Chondrocyte (in vitro differentiated cells): Measurements from ENCODE around the gene HPSE2. TPM values are rescaled to one million over a fixed set of nuclear protein-coding genes. Genes with fewer than 3 reads are reported as not detected.

Source experiments
- DNase-seq: peaks from one replicate; pipeline ENCODE4 v3.0.0; 2021; ENCODE audit warnings: mixed read lengths, low spot score
- H3K27ac Mint-ChIP-seq: one replicate; pipeline ENCODE4 v1.8.0; 2021; ENCODE audit warnings: mild to moderate bottlenecking, moderate library complexity, mixed read lengths; ENCODE audit not compliant: unreplicated experiment
- H3K27me3 Mint-ChIP-seq: 2 replicates; pipeline ENCODE4 v1.8.0; 2021; ENCODE audit warnings: low read depth, mixed read lengths
- H3K36me3 Mint-ChIP-seq: 2 replicates; pipeline ENCODE4 v1.8.0; 2021; ENCODE audit warnings: low read depth, mixed read lengths
- H3K4me1 Mint-ChIP-seq: 2 replicates; pipeline ENCODE4 v1.8.0; 2021; ENCODE audit warnings: low read depth, mild to moderate bottlenecking, mixed read lengths
- H3K4me3 Mint-ChIP-seq: one replicate; pipeline ENCODE4 v1.8.0; 2021; ENCODE audit warnings: mild to moderate bottlenecking, moderate library complexity, mixed read lengths; ENCODE audit not compliant: unreplicated experiment
- H3K9me3 Mint-ChIP-seq: 2 replicates; pipeline ENCODE4 v1.8.0; 2021; ENCODE audit warnings: low read depth, mixed read lengths
- total RNA-seq: library from RNA; stranded (reverse); gene quantifications from 3 replicates; pipeline ENCODE4 v1.2.1, GENCODE V29; 2021
- TF ChIP-seq, protein P1 (sequence below): fragments of 200-600 bp; sonication (generic); IDR thresholded peaks from 2 replicates; pipeline ENCODE4 v1.5.0; 2021; ENCODE audit warnings: antibody characterized with exemption, mild to moderate bottlenecking, moderate library complexity

The HPSE2 gene
- total RNA-seq, 1 donor from 2014 or later = not detected

DNA sequence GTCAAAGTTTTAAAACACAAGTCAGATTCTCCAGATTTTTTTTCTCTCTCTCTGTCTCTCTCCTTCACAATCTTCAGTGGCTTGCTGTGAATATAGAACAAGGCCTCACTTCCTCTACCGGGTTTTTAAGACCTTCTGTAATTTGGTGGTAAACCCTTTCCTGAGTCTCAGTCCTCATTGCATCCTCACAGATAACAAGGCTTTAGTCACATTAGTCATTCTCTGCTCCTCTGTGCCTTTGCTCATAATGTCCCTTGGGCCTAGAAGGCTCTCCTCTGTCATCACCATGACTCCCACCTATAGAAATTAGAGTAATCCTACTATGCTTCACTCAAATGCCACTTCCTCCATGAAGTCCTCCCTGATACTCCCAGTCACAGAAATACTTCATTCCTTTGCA is 616.2 kb downstream of the HPSE2 start:
- Mint-ChIP-seq H3K36me3 (no peaks in the 10 kb centered on the region), H3K27ac (no peak overlapping the region), H3K9me3 (no peaks in the 10 kb centered on the region), H3K4me1 (no peaks in the 10 kb centered on the region), H3K4me3 (no peak overlapping the region), H3K27me3 (peaks cover 2% of the 10 kb centered on the region)
- TF ChIP-seq, protein P1, sequence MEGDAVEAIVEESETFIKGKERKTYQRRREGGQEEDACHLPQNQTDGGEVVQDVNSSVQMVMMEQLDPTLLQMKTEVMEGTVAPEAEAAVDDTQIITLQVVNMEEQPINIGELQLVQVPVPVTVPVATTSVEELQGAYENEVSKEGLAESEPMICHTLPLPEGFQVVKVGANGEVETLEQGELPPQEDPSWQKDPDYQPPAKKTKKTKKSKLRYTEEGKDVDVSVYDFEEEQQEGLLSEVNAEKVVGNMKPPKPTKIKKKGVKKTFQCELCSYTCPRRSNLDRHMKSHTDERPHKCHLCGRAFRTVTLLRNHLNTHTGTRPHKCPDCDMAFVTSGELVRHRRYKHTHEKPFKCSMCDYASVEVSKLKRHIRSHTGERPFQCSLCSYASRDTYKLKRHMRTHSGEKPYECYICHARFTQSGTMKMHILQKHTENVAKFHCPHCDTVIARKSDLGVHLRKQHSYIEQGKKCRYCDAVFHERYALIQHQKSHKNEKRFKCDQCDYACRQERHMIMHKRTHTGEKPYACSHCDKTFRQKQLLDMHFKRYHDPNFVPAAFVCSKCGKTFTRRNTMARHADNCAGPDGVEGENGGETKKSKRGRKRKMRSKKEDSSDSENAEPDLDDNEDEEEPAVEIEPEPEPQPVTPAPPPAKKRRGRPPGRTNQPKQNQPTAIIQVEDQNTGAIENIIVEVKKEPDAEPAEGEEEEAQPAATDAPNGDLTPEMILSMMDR = no peak
- no peak for DNase-seq

DNA sequence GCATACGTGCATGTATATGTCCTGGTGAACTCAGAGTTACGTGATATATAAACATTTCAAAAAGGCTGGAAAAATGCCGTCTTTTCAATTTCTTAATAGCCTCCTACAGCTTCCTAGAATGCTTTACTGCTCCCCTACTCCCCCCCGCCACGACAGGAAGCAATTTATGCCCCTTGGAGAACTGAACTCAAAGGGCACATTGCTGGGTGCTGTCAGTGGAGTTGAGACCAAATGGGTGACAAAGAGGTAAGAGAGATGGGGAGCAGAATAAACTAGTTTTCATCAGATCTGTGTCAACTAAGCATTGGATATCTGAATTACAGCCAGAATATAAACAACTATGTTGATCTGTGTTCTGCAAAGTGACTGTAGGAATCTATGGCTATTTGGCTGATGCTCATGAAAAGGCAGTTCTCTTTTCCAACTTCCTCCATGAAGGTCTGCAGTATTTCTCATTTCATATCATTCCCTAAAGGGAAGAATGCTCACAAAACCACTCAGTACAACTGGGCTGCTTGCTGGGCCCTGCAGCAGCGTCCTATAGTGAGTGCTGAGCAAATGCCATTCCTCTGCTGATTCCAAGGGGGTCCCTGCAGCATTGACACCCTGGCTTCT is 617.6 kb downstream of the HPSE2 start:
- H3K9me3 Mint-ChIP-seq = no peaks in the 10 kb centered on the region
- H3K27me3 Mint-ChIP-seq = peaks cover 4% of the 10 kb centered on the region
- no peak overlapping the region for H3K4me3 Mint-ChIP-seq
- H3K36me3 Mint-ChIP-seq = no peaks in the 10 kb centered on the region
- no peak overlapping the region for H3K27ac Mint-ChIP-seq
- H3K4me1 Mint-ChIP-seq = no peaks in the 10 kb centered on the region
- DNase-seq = no peak
- TF ChIP-seq, protein P1 = no peak

DNA sequence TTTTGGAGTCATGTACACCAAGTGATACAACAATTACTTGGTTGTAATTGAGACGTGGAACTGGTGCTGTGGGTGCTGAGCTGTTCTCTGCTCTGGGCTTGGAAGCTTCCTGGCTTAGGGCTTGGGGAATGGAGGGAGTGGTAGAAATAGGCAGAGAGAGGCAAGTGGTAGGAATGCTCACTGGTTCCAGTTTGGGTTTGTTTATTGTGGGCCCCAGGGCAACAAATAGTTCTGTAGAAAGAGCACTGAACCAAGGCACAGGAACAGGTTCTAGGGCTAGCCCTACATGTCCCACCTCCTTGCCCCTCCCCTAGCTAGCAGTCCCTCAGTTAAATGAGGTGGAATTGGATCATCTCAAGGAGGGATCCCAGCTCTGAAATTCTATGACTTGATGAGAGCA is 622.2 kb downstream of the HPSE2 start:
- Mint-ChIP-seq H3K4me3 (no peak overlapping the region), H3K36me3 (no peaks in the 10 kb centered on the region), H3K27me3 (peaks cover 6% of the 10 kb centered on the region), H3K27ac (no peak overlapping the region), H3K4me1 (no peaks in the 10 kb centered on the region), H3K9me3 (no peaks in the 10 kb centered on the region)
- DNase-seq = no peak
- TF ChIP-seq, protein P1 = no peak

DNA sequence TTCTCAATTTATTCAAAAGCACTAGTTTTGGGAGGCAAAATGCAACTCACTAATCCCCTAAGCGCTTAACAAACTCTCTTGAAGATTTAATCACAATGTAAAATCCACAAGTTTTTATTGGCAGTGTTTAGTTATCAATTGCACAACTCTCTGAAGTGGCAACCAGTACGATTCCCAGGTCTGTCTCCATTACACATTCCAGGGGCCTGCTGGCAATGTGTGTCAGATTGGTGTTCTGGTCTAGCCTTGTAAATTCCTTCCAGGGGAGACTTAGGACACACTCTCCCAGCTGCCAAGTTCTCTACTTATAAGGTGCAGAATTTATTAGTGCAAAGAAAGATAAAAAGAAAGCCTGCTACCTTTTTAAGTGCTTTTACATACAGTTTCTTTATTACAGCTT is 624.2 kb downstream of the HPSE2 start:
- Mint-ChIP-seq H3K4me1 (no peaks in the 10 kb centered on the region), H3K36me3 (no peaks in the 10 kb centered on the region), H3K4me3 (no peak overlapping the region), H3K9me3 (no peaks in the 10 kb centered on the region), H3K27me3 (peaks cover 10% of the 10 kb centered on the region), H3K27ac (no peak overlapping the region)
- TF ChIP-seq, protein P1 = no peak
- no peak for DNase-seq

DNA sequence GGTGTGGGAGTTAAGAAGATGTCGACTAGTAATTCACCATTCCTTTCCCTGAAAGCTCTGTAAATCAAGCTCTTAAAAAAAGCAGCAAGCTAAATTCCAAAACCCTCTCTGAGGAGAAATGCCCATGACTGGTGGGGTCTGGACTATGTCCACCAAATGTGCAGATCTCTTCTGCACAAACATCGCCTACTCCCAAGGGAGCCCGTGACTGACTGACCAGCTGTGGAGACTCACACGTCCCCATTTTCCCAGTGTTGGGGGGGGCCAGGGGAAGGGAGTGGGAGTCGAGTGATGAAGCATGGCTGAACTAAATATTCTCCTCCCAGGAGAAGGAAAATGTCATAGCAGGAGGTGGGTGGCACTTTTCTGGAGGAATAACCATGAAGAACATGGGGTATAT is 624.8 kb downstream of the HPSE2 start:
- DNase-seq = no peak
- no peaks in the 10 kb centered on the region for H3K9me3 Mint-ChIP-seq
- no peaks in the 10 kb centered on the region for H3K36me3 Mint-ChIP-seq
- no peak overlapping the region for H3K27ac Mint-ChIP-seq
- H3K4me1 Mint-ChIP-seq = no peaks in the 10 kb centered on the region
- H3K4me3 Mint-ChIP-seq = no peak overlapping the region
- TF ChIP-seq, protein P1 = no peak
- H3K27me3 Mint-ChIP-seq = peaks cover 12% of the 10 kb centered on the region
